ENCODE results near the gene PHC3.

GRCh38 chr3:170179432-170179831 is 2.1 kb downstream of the PHC3 start:
- TF ChIP-seq CTCF (IDR thresholded peaks at IDR 0.05; ENCODE audit: poor library complexity): no peak
- TF ChIP-seq EZH2 (IDR thresholded peaks at IDR 0.05; ENCODE audit: borderline replicate concordance): no peak
- no peak for TF ChIP-seq EZH2phosphoT487 (IDR thresholded peaks at IDR 0.05; ENCODE audit: low read depth, severe bottlenecking, unreplicated experiment)

All from hepatocyte (in vitro differentiated cells).